Fibroblast of skin of right quadriceps (primary cell): ENCODE data around the gene TMED5.
"Not testable (repeated sequence)": the region's sequence is repeated elsewhere in the genome, so short reads cannot be mapped to it uniquely, and the experiment has no call there.

ENCODE experiments used
- DNase-seq: peaks from one replicate; pipeline ENCODE4 v3.0.0-alpha.2; 2013

TMED5 gene

GRCh38 chr1:93179886-93180722 is at the start of gene TMED5:
Gene TMED5, minus strand, starts transcription at chr1:93180413. Its CDS starts 171 bp downstream, at chr1:93180242.
- DNase-seq, result peak; percentile 99

- no peak for DNase-seq
Observed at GRCh38 chr1:93223023-93223675, 42.9 kb upstream of the TMED5 start.

GRCh38 chr1:93221913-93222312 is 41.7 kb upstream of the TMED5 start:
- DNase-seq, result peak; percentile 14

DNA sequence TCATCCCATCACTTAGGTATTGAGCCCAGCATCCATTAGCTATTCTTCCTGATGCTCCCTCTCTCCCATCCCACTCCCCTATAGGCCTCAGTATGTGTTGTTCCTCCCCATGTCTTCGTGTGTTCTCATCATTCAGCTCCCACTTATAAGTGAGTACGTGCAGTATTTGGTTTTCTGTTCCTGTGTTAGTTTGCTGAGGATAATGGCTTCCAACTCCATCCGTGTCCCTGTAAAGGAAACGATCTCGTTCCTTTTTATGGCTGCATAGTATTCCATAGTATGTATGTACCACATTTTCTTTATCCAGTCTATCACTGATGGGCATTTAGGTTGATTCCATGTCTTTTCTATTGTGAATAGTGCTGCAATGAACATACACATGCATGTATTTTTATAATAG is 40.5 kb upstream of the TMED5 start:
- DNase-seq, result not testable (repeated sequence)

GRCh38 chr1:93219443-93219842 is 39.2 kb upstream of the TMED5 start:
- peak; percentile 3 for DNase-seq

DNA sequence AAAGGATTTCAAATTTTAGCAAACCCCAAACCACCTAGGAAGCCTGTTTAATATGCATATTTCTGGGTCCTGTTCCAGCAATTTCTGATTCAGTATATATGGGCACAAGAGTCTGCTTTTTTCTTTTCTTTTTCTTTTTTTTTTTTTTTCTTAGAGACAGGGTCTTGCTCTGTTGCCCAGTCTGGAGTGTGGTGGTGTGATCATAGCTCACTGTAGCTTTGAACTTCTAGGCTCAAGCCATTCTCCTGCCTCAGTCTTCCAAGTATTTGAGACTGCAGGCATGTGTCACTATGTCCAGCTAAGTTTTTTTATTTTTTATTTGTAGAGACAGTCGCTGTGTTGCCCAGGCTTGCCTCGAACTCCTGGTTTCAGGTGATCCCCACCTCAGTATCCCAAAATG is 35.1 kb upstream of the TMED5 start:
- DNase-seq, result no peak

- no peak for DNase-seq
Observed at GRCh38 chr1:93207211-93207610, 27.0 kb upstream of the TMED5 start.

DNA sequence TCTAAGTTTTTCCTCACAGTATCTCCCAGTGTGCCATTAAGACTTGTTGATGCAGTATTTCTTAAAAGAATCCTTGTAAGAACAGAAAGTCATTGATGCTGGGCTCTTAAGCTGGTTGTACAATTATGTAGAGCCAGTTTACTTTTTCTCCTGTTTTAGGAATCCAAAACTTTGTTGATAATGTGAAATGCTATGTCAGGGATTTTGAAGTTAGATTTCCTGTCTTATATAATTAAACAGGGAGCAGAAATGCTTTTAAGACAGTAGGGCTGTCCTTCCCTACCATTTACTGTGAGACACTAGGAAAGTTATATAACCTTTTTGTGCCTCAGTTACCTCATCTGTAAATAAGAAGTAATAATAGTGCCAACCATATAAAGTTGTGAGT is 26.3 kb upstream of the TMED5 start:
- no peak for DNase-seq

GRCh38 chr1:93205892-93206566 is 25.8 kb upstream of the TMED5 start:
- DNase-seq, result no peak

DNA sequence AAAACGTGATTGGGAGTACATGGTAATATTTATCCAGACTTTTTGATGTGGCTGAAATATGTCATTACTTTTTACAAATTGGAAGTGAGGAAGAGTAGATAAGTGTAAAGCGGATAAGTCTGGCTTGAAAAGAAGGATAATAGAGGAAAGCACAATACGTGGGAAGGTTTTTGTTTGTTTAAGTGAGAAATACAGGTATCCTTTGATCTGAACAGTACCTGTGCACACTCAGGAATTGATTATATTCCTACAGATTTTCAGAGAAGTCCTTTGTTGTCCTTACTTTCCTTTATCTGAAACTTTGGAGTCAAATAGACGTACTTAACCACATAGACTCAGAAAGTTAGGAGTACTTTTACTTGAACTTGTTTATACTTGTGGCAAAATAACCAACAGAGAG is 20.5 kb upstream of the TMED5 start:
- DNase-seq, result no peak

DNA sequence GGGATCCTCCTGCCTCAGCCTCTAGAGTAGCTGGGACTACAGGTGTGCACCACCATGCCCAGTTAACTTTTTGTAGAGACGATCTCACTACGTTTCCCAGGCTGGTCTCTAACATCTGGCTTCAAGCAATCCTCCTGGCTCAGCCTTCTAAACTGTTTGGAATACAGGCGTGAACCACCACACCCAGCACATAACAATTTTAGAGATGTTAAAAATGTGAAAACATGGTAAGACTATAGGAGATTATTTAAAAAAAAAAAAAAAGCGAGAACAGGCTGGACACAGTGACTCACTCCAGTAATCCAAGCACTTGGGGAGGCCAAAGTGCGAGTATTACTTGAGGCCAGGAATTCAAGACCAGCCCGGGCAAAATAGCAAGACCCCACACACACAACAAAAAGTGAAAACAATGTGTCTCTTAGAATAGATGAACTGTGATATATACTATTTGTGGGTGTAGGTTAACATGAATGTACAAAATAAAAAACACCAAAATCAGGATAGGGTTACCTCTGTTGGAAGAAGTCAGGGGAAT is 19.9 kb upstream of the TMED5 start:
- no peak for DNase-seq

DNA sequence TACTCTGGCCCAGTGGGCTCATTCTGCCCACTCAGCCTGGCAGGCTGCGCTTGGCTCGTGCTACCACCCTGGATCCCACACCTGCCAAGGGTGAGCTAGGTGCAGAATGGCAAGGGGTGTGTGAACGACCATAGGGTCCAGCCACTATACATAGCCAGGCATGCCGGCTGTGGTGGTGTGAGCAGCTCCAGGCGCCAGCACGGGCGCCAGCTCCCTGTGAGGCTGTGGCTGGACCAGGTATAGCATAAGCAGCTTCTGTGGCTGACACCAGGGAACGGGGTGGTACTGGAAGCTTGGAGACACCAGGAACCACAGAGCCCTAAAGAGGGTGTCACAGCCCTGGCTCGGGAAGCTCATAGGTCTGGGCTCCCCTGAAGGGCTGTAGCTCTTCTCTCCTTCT is 18.9 kb upstream of the TMED5 start:
- no peak for DNase-seq

GRCh38 chr1:93196591-93196990 is 16.4 kb upstream of the TMED5 start:
- DNase-seq, result peak; percentile 56

- no peak for DNase-seq
Observed at GRCh38 chr1:93194231-93194990, 14.2 kb upstream of the TMED5 start.

DNA sequence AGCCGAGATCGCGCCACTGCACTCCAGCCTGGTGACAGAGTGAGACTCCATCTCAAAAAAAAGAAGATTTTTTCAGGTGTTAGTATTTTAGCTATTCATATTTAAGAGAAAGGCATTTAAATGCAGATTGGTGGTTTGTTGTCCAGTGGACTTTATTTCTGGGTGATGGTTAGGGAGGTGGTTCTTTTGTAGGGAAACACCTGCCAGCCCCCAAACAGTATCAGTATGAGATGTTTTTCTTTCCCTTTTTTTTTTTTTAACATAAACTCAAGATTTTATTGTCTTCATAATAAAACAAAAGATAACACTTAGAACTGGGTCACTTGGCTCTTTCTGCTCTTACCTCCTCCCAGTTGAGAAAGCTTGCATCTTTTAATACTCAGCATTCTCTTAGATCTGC is 10.2 kb upstream of the TMED5 start:
- DNase-seq, result no peak

- DNase-seq, result no peak
Observed at GRCh38 chr1:93186667-93187066, 6.5 kb upstream of the TMED5 start.

DNA sequence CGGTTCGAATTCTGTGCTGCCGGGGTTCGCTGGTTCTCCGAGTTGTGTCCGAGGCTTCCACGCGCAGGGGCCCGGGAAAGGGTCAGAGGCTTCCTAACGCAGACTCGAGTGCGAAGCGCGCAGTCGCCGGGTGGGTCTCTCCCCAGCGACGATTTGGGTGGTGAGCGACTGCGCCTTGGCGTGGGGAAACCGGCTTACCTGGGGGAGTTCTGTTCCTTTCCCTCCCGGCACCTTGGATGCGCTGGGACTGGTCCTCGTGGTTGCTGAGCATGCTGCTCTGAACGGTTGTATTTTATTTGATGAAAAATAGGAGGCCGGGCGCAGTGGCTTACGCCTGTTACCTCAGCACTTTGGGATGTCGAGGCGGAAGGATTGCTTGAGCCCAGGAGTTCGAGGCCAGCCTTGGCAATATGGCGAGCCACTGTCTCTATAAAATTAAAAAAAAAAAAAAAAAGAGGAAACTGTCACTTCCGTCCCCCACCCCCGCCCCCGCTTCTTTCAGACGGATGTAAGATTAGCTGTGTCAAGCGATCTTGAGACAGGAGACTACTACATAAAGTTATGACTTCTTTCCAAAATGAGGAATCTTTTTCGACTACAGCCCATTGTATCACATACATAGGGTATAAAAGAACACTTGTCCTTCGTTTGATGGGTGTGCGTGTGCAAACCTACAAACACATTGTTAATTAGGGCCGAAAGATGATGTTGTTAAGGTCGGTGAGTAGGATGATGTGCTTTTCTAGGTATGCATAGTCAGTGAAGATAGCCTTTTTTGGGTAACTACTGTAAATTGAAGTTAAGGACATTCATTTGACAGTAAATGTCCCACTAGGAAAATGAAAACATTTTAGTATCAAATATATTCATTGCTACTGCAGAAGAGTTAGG is 755 bp upstream of the TMED5 start, which contains the start of gene CCDC18:
Gene CCDC18, plus strand, starts transcription at position 2 of the 891 bp plus-strand sequence. CDS start 2,638 bp downstream, outside the sequence.
- DNase-seq, result peak; percentile 45

DNA sequence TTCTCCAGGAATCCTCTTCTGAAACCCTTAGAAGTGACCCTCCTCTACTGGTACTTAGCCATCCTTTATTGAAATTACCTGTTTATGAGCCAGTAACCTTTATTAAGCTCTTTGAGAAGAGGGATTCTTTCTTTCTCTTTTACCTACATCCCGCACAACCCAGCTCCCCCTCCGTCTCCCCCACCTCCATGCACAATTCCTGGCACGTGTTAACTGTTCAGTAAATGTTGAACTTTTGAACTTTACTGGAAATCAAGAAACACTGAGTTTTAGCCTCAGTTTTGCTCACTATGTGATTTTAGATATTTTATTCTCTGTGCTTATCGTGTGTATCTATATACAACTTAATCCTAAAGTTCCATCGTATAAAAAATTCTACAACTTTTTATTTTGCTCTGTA is 1.8 kb downstream of the TMED5 start:
- peak; percentile 7 for DNase-seq

GRCh38 chr1:93177991-93178390 is 2.2 kb downstream of the TMED5 start:
- peak; percentile 2 for DNase-seq

- not testable (repeated sequence) for DNase-seq
Observed at GRCh38 chr1:93174638-93175037, 5.6 kb downstream of the TMED5 start.

DNA sequence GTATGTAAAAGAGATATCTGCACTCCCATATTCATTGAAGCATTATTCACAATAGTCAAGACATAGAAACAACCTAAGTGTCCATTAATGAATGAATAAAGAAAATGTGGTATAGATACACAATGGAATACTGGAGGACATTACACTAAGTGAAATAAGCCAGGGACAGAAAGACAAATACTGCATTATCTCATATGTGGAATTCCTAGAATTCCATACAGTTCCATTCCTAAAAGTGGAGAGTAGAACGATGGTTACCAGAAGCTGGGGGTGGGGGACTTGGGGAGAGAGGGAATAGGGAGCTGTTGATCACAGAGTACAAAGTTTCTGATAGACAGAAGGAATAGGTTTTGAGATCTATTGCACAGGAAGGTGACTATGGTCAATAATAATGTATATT is 7.4 kb downstream of the TMED5 start:
- peak; percentile 50 for DNase-seq
